Fibroblast of skin of left quadriceps (primary cell): ENCODE measurements around the gene C10orf71.

Experiments used
- DNase-seq, 2 experiments: peaks; one replicate each; pipeline ENCODE4 v3.0.0-alpha.2; 2013; ENCODE audit warnings: low read depth in 2 of 2

The C10orf71 gene

GRCh38 chr10:49272251-49273081, 26.5 kb upstream of the C10orf71 start:
- DNase-seq: no peak

DNA sequence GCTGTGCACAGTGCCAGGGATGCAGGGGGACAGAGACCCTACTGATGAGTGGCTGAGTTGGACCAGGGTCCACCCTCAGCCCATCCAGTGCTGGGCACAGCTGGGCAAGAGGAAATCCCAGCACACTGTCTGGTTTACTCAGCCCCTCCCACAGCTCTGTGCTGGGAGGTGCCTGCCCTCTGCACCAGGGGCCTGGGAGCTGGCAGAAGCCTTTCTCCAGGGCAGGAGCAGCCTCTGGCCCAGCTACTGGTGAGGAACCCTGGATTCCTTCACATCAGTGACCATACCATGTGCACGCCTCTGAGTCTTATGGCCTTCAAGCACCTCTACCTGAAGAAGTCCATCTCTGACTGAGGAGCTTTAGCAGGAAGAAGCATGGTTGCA, 25.9 kb upstream of the C10orf71 start:
- no peak for DNase-seq

DNA sequence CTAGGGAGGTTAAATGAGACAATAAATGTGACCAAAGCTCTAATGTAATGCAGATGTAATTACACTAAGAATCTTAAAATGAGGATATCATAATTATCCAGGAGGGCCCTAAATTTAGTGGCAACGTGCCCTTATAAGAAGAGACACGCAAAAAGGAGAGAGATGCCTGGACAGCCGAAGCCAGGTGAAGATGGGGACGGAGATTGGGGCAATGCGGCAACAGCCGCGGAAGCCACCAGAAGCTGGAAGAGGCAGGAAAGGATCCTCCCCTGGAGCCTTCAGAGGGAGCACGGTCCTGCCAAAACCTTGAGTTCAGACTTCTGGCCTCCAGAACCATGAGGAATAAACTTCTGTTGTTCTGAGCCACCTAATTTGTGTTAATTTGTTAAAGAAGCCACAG, 25.3 kb upstream of the C10orf71 start:
- no peak for DNase-seq

GRCh38 chr10:49274886-49275285, 24.1 kb upstream of the C10orf71 start:
- no peak for DNase-seq

GRCh38 chr10:49275896-49276295, 23.1 kb upstream of the C10orf71 start:
- no peak for DNase-seq

DNA sequence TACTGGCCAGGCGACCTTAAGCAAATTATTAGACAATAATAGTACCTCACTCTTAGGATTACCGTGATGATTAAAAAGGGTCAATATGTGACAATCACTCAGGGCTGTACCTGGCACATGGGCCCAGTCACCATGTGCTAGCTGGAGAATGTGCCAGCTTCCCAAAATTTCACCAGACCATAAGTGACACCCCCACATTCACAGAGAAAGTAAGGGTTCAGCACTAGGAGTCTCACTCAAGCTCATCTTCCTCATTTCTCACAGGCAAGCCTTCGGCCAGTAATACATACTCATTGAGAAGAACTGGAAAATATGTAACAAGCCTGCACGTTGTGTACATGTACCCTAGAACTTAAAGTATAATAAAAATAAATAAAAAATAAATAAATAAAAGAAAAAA, 22.4 kb upstream of the C10orf71 start:
- no peak for DNase-seq

DNA sequence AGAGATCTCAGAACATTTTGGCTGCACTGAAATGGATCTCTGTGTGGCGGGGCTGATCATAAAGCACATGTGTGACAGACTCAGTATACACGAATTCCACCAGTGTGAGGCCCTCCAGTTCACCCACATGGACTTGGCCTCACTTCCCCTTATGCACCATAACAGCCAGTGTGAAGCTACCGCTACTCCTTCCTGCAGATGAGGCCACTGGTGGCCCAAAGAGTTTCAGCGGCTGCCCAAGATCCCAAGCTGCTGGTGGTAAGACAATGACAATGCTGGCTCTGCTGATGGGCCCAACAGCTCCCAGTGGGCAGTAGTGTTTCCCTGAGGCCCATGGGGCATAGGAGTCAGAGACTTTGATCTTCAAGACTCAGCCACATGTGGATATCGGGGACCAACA, 21.0 kb upstream of the C10orf71 start:
- DNase-seq: no peak

DNA sequence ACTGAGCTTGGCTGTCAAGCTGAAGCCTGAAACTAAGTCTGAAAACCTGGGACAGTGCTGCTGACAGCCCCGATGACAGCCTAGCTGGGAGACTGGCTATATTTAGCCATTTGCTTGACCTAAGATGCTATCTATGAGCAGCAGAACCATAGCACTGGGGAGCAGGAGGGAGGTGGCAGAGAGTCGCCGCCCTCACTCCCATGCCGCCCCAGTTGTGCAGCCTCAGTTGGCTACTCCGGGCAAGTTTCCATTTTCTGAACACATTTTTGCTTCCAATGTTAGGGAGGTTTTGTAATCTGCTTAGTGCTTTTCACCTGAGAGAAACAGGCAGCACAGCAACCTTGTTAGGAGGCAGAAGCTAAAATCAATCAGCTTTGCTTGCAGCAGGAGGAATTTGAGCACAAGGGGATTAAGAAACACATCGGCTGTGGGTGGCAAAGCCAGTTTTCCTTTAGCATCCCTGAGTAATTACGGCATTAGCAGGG, 20.4 kb upstream of the C10orf71 start:
- DNase-seq: no peak

- no peak for DNase-seq
Observed at GRCh38 chr10:49279015-49279880, 19.7 kb upstream of the C10orf71 start.

DNA sequence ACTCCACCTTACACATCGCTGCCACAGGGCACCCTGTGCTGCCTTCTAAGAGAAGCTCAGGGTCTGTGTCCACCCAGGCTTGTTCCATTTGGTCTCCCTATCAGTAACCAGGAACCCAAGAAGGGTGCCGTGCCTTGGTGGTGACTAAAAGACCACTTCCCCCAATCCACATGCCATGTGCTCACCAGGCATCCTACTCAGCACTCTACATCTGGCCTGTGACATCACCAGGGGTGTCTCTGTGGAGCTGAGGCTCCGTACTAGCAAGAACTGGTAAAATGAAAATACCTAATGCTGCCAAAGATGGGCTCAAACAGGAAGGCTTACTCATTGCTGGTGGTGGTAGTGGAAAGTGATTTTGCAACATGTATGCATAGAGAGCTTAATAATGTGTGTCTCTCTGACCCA, 19.0 kb upstream of the C10orf71 start:
- peak; percentile 30 to 42 for DNase-seq

GRCh38 chr10:49281461-49281860, 17.5 kb upstream of the C10orf71 start:
- no peak for DNase-seq

- DNase-seq: no peak
Observed at GRCh38 chr10:49282306-49282705, 16.7 kb upstream of the C10orf71 start.

DNA sequence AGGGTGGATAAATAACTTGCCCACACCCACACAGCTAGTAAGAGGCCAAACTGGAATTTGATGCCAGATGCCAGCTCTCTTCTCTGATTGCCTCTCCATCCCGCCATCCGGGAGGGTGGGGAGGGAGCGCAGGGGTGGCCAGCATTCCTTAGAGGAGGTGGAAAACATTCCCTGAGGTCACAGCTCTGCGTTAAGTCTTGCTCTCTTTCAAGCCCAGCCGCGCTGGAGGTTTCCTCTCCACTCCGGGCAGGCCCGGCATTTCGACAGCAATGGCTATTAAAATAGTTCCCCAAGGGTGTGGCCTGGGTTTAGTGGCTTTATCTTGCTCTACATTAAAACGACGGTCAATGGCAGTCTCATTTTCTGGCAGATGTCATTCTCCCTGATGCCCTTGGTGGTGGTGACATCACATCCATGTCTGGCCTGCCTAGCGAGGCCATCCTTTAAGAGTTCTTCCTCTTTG, 16.1 kb upstream of the C10orf71 start:
- no peak for DNase-seq

DNA sequence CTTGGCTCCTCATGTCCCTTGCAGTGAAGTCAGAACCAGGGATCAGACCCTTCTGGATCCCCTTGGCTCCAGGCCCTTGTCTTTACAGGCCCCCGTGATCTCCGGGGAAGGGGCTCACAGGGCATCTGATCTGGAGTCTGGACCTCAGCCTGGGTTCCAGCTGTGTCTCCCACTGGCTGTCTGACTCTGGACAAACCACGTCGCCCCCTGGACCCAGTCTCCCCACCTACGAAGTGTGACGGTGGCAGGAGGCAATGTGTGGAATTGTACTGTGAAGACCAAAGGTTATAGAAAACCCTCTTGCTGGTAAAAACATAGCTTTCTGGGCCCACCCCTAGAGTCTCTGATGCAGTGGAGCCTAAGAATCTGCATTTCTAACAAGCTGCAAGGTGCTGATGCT, 15.5 kb upstream of the C10orf71 start:
- DNase-seq: no peak

DNA sequence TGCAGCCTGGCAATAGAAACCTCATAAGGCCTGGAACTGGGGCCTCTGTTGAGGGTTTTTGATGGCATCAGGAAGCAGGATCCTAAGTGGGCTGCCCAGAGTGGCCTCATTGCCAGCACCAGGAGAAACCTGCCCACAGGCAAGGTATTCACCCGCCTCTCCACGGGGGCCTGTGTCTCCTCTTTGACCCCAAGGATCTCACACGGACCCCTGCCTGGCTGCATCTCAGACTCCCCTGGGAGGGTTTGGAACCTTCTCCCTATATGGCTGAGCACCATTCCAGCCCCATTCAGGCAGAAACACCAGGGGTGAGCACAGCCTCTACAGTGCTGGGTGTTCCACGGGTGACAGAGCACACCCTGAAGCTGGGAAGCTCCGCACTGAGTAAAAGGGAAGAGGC, 14.6 kb upstream of the C10orf71 start:
- no peak for DNase-seq

- no peak for DNase-seq
Observed at GRCh38 chr10:49285232-49285631, 13.7 kb upstream of the C10orf71 start.

DNA sequence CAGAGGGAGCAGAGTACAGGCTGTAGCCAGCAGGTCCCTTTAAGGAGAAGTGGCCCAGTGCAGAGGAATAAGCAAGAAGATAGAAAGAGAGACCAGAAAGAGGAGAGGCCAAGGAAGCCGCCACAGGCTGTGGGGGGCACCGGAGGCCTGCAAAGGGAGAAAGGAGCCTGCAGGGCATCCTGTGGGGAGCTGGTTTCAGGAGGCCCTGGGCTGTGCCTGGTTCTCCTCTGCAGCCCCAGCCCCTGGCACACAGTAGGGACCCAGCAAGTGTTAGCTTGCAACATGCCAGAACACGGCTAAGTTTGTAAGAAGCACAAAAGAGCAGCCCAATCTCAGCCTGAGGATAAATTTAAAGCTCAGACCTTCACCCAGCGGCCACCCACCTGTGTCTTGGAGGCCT, 12.3 kb upstream of the C10orf71 start:
- no peak for DNase-seq

DNA sequence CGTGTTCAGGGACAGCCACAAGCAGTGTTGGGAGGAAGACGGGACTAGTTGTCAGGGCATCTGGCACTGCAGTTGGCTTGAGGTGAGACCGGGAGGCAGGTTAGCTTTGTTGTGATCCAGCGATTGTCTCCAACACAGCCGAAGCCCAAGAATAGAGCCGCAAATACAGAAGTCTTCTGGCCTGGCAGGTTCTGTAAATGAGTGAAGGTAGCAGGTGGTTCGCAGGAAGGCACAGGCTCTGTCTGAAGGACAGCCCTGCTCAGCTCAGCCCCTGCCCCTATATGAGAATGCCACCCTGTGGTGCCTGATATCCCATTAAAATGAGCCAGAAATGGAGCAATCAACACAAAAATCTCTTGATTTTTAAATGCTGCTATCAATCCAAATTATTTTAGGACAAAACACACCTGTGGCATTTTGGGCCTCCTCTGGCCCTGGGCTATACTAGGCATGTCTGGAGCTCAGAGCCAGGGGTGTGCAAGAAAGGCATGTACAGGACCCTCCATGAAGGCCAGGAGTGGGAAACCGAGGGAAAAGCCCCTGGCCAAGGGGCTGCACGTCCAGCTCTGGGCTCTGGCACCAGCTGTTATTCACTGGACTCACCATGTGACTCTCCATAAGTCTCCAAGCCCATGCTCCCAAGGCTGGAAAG, 11.2 kb upstream of the C10orf71 start:
- DNase-seq: no peak

DNA sequence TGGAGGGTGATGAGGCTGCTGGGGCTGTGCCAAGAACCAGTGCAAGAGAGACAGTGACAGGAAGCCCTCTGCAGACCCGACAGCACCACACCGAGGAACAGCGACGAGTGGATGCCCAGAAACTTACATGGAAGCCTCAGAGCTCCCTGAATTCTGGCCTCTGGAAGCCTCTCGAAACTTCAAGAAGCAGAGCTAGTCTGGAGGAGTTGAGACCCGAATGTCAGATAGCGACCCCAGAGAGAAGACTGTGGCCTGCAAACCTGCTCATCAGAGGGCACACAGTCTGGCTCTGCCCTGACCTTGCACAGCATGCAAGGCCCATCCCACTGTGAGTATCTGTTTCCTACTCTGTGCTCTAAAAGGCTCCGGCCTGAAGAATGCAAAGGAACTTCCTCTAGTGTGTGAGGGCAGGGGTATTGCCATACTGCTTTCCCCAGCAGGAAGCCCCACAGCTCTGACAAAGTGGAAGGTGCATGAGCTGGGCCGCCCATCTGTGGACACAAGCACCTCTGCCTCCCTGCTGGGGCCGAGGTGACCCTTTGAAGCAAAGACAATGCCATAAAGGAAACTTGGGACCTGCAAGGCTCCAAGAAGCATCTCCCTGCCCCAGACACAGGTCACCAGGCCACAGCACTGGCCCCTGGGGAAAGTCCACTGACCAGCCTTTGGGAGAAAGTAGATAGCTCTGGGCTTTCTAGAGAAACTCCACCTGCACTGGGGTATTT, 10.5 kb upstream of the C10orf71 start:
- DNase-seq: no peak

GRCh38 chr10:49289480-49289879, 9.5 kb upstream of the C10orf71 start:
- no peak for DNase-seq

DNA sequence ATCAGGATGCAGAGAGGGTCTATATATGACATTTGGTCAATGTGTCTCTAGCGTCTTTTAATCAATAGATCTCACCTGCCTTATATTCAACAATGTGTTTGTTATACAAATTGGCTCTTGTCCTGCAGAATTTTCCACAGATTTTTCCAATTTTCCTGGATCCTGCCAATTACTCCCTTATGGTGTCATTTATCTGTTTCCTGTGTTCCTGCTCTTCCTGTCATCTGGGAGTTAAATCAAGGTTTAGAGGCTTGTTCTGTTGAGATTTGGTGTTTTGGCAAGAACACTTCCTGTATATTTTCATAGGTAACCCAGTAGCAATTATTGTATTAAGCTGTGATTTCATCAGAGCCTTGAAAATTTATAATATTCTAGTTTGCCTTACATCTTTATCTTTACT, 8.8 kb upstream of the C10orf71 start:
- no peak for DNase-seq

DNA sequence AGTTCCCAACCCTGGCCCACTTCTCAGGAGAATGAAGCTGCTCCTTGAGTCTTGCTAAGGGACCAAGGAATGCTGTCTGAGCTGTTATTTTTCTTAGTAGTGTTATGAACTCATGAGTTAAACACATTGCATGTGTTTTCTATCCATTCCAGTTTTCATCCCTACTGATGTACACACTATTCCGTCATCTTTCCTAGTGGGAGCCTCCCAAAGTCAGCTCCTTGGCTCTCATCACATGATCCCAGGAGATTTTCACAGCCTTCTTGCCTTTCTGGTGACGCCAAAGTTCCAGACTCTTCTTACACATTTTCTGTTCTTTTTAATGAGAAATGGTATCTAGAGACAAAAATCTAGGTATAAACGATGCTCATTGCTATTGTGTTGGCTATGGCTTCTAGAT, 8.4 kb upstream of the C10orf71 start:
- no peak for DNase-seq
